ENCODE measurements around the gene FLAD1. TPM values are rescaled to one million over a fixed set of nuclear protein-coding genes. Genes with fewer than 3 reads are reported as not detected.
A peak's percentile ranks its signal among the peaks of the same experiment; 100 is the strongest.

The FLAD1 gene
- total and polyA plus RNA-seq, 2 of the 4 experiments (the other 2 are of a cell fraction) = 26.3 to 37.3 TPM

DNA sequence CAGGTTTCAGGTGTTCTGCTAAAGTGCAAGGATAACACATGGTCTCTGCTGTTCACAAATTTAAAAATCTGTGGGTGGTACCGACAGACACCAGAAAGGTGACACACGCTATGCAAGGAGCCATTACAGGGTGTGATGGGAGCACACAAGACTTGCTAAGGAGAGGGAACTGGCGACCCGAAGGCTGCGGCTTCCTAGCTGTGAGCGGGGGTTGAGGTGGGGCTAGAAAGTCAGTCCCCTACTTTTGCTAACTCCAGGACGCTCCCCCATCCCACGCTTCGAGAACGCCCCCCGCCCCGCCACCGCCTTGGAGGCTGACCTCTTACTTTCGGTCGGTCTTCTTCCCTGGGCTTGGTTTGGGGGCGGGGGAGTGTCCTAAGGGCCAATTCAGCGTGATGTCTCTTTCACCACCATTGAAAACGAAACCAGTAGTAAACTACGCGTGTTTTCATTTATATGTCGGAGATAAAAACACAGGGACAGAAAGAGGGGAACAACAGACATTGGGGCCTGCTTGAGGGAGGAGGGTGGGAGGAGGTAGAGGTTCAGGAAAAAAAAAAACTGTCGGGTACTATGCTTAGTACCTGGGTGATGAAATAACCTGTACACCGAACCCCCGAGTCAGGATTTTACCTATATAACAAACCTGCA is 7.6 kb upstream of the FLAD1 start:
- Histone ChIP-seq H2AK5ac (ENCODE audit: low read depth, low read length) (peak overlapping the region; percentile 72), H3K36me3 (ENCODE audit: control insufficient read depth, insufficient read depth, low read length) (no peaks in the 10 kb centered on the region), H4K20me1 (ENCODE audit: insufficient read depth, low read length) (no peaks in the 10 kb centered on the region; the same call in 1 of the 2 replicates), H3K9ac (ENCODE audit: low read depth, low read length) (peak overlapping the region; percentile 91), H3K18ac (ENCODE audit: low read depth, low read length) (peak overlapping the region; percentile 76), H4K91ac (ENCODE audit: insufficient read depth, low read depth, low read length) (peak overlapping the region; percentile 92), H3K4me2 (ENCODE audit: low read depth, low read length) (peak overlapping the region; percentile 91), H2BK15ac (ENCODE audit: low read depth, low read length) (peak overlapping the region; percentile 48; the same call in 2 of the 3 replicates), H4K8ac (ENCODE audit: low read depth in 2 of 2, low read length in 2 of 2) (peak overlapping the region; percentile 29 to 90), H3K23ac (ENCODE audit: low read depth, low read length) (peak overlapping the region; percentile 93), H3K27ac (ENCODE audit: insufficient read depth, low read length) (peak overlapping the region; percentile 80), H3K4me3 (ENCODE audit: insufficient read depth, low read depth, low read length) (peak overlapping the region; percentile 57), H2AK9ac (replicated peaks; ENCODE audit: low read depth, low read length, poor library complexity) (peak overlapping the region; percentile 98), H4K5ac (ENCODE audit: low read depth, low read length) (peak overlapping the region; percentile 81), H3K4me1 (ENCODE audit: control insufficient read depth, insufficient read depth, low read length) (peaks cover 11% of the 10 kb centered on the region), H3K9me1 (ENCODE audit: insufficient read depth, low read length) (peaks cover 7% of the 10 kb centered on the region), H2BK5ac (ENCODE audit: low read depth, low read length, poor library complexity, severe bottlenecking) (peak overlapping the region; percentile 96), H3K27me3 (ENCODE audit: control insufficient read depth, insufficient read depth, low read length) (no peaks in the 10 kb centered on the region), H3K9me3 (ENCODE audit: control insufficient read depth, insufficient read depth, low read length) (no peaks in the 10 kb centered on the region), H2AFZ (replicated peaks; ENCODE audit: low read length, poor library complexity) (peak overlapping the region; percentile 79), H3K4ac (ENCODE audit: low read depth, low read length) (peak overlapping the region; percentile 97), H3K14ac (replicated peaks; ENCODE audit: low read depth, low read length) (peak overlapping the region; percentile 98), H3K56ac (ENCODE audit: extremely low read depth, insufficient read depth, low read length) (peak overlapping the region; percentile 89), H3K79me1 (ENCODE audit: low read depth in 1 of 2, low read length in 2 of 2) (peaks cover 6 to 35% of the 10 kb centered on the region in 2 experiments), H2BK20ac (ENCODE audit: low read depth, low read length) (peak overlapping the region; percentile 92), H2BK120ac (ENCODE audit: low read depth, low read length) (peak overlapping the region; percentile 66)
- CTCF ChIA-PET = no interaction called here
- 0% methylated on average over 1 of the region's 24 CpGs; no CpG with 5 or more reads in 1 of the 2 experiments for WGBS, 2 experiments (ENCODE audit: extremely low coverage in 2 of 2, insufficient read length in 1 of 2)
- POLR2A ChIA-PET (ENCODE audit: unreplicated experiment) = no interaction called here
- dilution Hi-C loops (cut with HindIII; ENCODE audit: low sequenced_read_pairs, unreplicated experiment) (no loop called here), in situ Hi-C loops (cut with MboI; ENCODE audit: low sequenced_read_pairs) (no loop called here), intact Hi-C loops (cut with micrococcal nuclease) (loop anchor here (10.0 kb wide), 1 partner anchor 199 kb away; the partner anchor contains the start of genes KRTCAP2 and TRIM46)
- ATAC-seq (ENCODE audit: low read depth) (no peak), DNase-seq (peak; percentile 53)
- no peak for TF ChIP-seq BHLHE40 (IDR thresholded peaks at IDR 0.05; ENCODE audit: low read depth, low read length)
- TF ChIP-seq ELK1 (IDR thresholded peaks at IDR 0.05; ENCODE audit: borderline replicate concordance, low read depth, low read length) = no peak
- no peak for TF ChIP-seq SMC3 (IDR thresholded peaks at IDR 0.05; ENCODE audit: low read depth, low read length)
- TF ChIP-seq NFE2L2 (IDR thresholded peaks at IDR 0.05; ENCODE audit: low read depth, low read length) = no peak
- TF ChIP-seq RAD21 (IDR thresholded peaks at IDR 0.05; ENCODE audit: low read length) = no peak
- no peak for TF ChIP-seq RFX5 (IDR thresholded peaks at IDR 0.05; ENCODE audit: low read depth, low read length)
- TF ChIP-seq RCOR1 (IDR thresholded peaks at IDR 0.05; ENCODE audit: insufficient replicate concordance, low read length) = no peak
- TF ChIP-seq MXI1 (IDR thresholded peaks at IDR 0.05; ENCODE audit: borderline replicate concordance, low read depth, low read length) = no peak
- TF ChIP-seq CHD1 (IDR thresholded peaks at IDR 0.05; ENCODE audit: low read depth, low read length) = no peak
- TF ChIP-seq, protein P1, sequence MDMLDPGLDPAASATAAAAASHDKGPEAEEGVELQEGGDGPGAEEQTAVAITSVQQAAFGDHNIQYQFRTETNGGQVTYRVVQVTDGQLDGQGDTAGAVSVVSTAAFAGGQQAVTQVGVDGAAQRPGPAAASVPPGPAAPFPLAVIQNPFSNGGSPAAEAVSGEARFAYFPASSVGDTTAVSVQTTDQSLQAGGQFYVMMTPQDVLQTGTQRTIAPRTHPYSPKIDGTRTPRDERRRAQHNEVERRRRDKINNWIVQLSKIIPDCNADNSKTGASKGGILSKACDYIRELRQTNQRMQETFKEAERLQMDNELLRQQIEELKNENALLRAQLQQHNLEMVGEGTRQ (IDR thresholded peaks at IDR 0.05; ENCODE audit: low read depth, low read length) = no peak
- TF ChIP-seq FOS (IDR thresholded peaks at IDR 0.05; ENCODE audit: low read depth, low read length) = no peak
- TF ChIP-seq POLR2A (IDR thresholded peaks at IDR 0.05; ENCODE audit: low read depth, low read length) = 0 out of 2 replicates have a peak, but pooled peaks have one; percentile 0
- peak; percentile 26; the same call in 1 of the 2 replicates for TF ChIP-seq MAZ (IDR thresholded peaks at IDR 0.05; ENCODE audit: borderline replicate concordance, low read depth, low read length)
- TF ChIP-seq CEBPB (IDR thresholded peaks at IDR 0.05; ENCODE audit: low read depth, low read length) = no peak
- no TSS peak for BruUV-seq (replicated peaks)
